ENCODE results near the gene LBHD1.
"Not testable (repeated sequence)": the region's sequence is repeated elsewhere in the genome, so short reads cannot be mapped to it uniquely, and the experiment has no call there.

The LBHD1 gene

GRCh38 chr11:62671608-62672389 lies at the start of gene LBHD1, which contains the start of gene UQCC3:
LBHD1 (minus strand) TSS chr11:62672267; CDS start chr11:62670031, 2,236 bp downstream.
UQCC3 (plus strand) TSS chr11:62671673; CDS start chr11:62671746, 73 bp downstream.
- DNase-seq, result peak; percentile 65

DNA sequence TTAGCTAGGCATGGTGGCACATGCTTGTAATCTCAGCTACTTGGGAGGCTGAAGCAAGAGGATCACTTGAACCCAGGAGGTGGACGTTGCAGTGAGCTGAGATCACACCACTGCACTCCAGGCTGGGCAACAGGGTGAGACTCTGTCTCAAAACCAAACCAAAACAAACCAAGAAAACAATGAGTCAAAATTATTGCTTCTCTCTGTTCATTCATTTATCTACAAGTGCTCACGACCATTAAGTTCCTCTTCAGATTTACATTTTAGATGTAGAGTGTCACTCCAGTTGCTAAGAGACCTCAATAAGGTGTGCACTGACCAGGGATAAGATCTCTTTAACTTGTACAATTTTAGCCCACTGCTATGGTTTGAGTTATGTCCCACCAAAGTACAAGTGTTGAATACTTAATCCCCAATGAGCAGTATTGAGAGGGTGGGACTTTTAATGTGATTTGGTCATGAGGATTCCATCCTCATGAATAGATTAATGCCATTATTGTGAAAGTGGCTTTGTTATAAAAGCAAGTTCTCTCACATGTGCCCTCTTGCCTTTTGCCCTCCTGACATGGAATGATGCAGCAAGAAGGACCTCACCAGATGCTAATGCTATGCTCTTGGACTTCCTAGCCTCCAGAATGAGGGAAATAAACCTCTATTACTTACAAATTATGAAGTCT lies 47.4 kb upstream of the LBHD1 start:
- no peak for DNase-seq

DNA sequence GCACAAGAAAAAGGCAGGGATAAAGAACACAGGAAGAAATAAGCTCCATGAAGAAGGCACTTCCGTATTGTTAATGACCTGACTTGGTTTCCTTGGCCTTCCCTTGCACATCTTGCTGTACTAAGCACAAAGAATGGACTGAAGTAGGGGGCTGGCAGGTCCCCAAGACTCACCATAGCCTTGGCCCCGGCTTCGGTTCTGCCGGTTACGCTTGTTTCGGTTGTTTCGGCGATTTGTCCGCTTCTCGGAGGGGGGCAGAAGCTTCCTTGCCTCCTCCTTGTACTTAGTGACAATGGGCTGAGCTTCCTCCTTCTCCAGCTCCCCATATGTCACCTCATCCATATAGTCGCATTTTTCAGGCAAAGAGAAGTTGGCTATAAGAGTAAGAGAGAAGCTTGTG lies 44.7 kb upstream of the LBHD1 start:
- DNase-seq, result no peak

- DNase-seq, result no peak
These were observed 44.1 kb upstream of the LBHD1 start for GRCh38 chr11:62716206-62716605.

- no peak for DNase-seq
These were observed 43.4 kb upstream of the LBHD1 start for GRCh38 chr11:62715150-62716130.

DNA sequence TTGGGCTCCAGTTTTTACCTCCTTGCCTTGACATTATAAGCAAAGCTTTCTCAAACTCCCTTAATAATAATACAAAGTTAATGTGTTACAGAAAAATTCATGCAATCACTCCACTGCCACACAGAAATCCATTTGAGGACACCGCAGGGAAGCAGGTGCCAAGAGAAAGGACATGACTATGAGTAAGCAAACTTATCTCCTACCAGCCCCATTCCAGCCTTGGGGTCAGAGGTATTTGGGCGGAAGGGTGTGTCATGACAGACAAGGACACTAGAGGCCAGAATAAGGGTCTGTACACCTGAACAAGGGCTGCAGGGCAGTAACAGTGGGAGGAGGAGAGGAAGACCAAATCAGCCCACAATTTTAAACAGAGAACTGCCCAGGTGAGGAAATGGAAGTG lies 41.3 kb upstream of the LBHD1 start:
- no peak for DNase-seq

- DNase-seq, result no peak
These were observed 40.8 kb upstream of the LBHD1 start for GRCh38 chr11:62712861-62713260.

- DNase-seq, result no peak
These were observed 40.3 kb upstream of the LBHD1 start for GRCh38 chr11:62712276-62712812.

DNA sequence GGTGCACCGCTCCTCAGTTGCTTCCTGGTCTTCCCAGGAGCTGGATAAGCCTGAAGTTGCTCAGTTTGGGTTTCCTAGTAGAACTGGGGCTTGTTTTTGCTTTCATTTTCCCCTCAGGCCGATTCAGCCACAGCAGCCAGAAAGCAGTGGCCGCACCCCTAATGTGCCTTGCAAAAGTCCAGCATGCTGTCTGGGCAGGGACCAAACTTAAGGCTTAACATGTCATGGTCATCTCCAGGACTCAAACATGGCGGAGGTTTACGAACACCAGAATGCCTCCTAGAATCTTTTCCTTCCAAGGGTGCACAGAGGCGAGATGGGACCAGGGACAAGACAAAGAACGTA lies 37.9 kb upstream of the LBHD1 start:
- no peak for DNase-seq

DNA sequence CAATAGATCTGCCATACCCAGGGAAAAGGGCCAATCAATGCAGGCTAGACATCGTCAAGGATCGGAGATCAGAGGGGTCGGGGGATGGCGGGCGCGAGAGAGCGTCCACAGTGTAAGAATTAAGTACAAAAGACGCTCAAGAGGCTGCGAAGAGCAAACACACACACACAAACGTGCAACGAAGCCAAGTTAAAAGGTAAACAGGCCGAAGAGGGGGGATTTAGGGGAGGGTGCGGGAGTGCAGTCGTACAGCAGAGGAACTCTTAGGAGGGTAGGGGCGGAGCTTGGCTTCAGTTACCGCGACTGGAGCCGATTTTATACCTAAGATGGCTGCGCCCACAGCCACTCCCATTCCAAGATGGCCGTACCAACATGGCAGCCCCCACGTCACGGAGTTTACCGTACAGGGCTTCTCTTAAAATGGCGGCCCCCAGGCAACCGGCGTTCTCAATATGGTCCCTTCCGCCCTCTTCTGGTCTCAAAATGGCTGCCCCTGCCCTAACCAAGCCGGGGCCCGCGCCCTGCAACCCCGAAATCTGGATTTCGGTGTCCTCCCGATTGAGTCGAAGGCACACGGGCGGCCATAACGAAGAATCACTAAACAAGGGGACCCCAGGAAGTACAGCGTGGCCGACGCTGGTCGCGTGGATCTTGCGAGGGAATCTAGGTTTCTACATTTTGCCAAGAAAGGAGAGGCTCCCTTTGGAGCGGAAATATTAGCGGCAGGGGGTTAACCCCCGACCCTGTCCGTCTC lies 37.4 kb upstream of the LBHD1 start:
- peak; percentile 98 for DNase-seq

- DNase-seq, result no peak
These were observed 36.7 kb upstream of the LBHD1 start for GRCh38 chr11:62708793-62709192.

GRCh38 chr11:62708392-62708791 lies 36.3 kb upstream of the LBHD1 start:
- DNase-seq, result no peak

GRCh38 chr11:62707277-62707861 lies 35.3 kb upstream of the LBHD1 start, which contains the start of the genes BSCL2 and GNG3:
BSCL2 (minus strand) TSS chr11:62707424; CDS start chr11:62707195, 229 bp downstream.
GNG3 (plus strand) TSS chr11:62707676; CDS start chr11:62708296, 620 bp downstream.
- no peak for DNase-seq

GRCh38 chr11:62706850-62707247 lies 34.8 kb upstream of the LBHD1 start:
- no peak for DNase-seq

- DNase-seq, result peak; percentile 93
These were observed 34.1 kb upstream of the LBHD1 start for GRCh38 chr11:62705880-62706849.

DNA sequence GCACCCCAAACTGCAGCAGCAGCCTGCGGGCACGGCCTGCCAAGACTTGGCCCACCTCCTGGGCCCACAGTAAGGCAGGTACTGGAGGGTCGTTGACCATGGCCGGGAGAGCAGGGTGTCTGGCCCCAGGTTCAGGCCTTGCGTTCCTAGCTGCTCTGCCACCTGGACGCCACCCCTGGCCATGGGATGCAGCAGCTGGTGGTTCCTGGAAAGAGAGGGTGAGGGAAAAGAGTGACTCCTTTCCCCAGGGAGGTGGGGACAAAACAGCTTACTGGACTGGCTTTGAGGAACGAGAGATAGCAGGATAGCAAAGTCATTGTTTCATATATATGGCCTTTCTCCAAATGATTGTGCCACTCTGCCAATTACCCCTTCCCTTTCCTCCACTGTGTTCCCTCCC lies 33.3 kb upstream of the LBHD1 start:
- no peak for DNase-seq

DNA sequence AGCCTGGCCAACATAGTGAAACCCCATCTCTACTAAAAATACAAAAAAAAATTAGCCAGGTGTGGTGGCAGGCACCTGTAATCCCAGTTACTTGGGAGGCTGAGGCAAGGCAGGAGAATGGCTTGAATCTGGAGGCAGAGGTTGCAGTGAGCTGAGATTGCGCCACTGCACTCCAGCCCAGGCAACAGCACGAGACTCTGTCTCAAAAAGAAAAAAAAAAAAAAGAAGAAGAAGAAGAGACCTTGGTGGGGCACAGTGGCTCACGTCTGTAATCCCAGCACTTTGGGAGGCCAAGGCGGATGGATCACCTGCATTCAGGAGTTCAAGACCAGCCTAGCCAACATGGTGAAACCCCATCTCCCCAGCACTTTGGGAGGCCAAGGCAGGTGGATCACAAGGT lies 31.9 kb upstream of the LBHD1 start:
- not testable (repeated sequence) for DNase-seq

DNA sequence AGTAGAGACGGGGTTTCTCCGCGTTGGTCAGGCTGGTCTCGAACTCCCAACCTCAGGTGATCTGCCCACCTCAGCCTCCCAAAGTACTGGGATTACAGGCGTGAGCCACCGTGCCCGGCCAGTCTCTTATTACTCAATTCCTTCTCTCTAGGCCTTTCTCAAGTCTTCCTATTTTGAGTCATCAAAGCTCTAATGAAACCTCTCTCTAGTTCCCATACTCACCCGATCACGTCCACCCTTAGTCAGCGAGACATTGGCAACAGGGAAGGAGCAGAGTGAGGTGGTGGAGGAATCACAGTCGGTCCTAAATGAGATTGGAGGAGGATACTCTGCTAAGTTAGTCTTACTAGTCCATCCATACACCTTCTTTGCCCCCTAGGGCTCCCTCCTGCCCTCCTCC lies 30.2 kb upstream of the LBHD1 start:
- no peak for DNase-seq

DNA sequence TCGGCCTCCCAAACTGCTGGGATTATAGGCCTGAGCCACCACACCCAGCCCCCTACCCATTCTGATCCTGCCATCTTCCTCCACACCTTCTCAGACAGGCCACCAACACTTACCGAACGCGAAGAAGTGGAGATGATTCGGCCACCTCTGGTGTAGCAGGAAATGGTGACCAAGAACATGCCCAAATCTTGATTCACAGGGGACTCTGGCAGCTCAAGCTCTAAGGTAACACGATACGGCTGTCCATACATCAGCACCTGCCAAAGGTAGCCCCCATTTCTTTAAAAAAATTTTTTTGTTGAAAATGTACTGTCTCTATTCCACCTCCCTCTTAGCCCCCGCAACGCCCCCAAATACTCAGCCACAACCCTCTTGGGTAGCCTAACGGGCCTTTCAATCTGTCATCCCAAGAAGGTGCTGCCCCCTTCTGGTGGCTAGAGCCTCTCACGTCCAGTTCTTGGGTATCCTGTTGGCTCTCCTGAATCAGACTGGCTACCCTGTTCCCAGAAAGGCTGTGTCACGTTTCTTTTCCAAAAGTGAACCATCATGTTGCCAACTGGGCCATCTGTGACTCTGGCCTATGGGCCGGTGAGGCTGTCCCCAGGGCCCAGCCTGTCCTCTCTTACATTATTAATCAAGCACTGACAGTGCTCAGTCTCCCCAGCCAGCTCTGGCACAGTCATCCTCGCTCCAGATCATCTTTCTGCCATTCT lies 22.5 kb upstream of the LBHD1 start:
- DNase-seq, result no peak

- DNase-seq, result not testable (repeated sequence)
These were observed 21.6 kb upstream of the LBHD1 start for GRCh38 chr11:62693624-62694023.
